DND-41 (cell line): ENCODE data around the gene NPM3.

Experiments
- ATAC-seq: fragments of 200-7000 bp; cut with Tn5 transposase; 3 replicates; pipeline ENCODE4 v1.9.1; 2021; ENCODE audit warnings: low read depth; ENCODE audit not compliant: insufficient read depth
- DNase-seq: peaks from one replicate; pipeline ENCODE4 v3.0.0-alpha.2; 2020
- H2AFZ ChIP-seq: 2 replicates; pipeline ENCODE4 v1.6.0; 2012; ENCODE audit warnings: low read depth, low read length
- H3K27ac ChIP-seq: 2 replicates; pipeline ENCODE4 v1.5.1; 2012; ENCODE audit warnings: low read length, inconsistent platforms
- H3K27me3 ChIP-seq: fragments of 200-600 bp; sonication (generic); 2 replicates; pipeline ENCODE4 v1.6.0; 2012; ENCODE audit warnings: low read length, mild to moderate bottlenecking, inconsistent platforms; ENCODE audit not compliant: insufficient read depth, poor library complexity
- H3K36me3 ChIP-seq: 2 replicates; pipeline ENCODE4 v1.5.1; 2012; ENCODE audit warnings: low read length, inconsistent platforms; ENCODE audit not compliant: insufficient read depth
- H3K4me1 ChIP-seq: 2 replicates; pipeline ENCODE4 v1.5.1; 2012; ENCODE audit warnings: mild to moderate bottlenecking, low read length; ENCODE audit not compliant: insufficient read depth
- H3K4me2 ChIP-seq: 2 replicates; pipeline ENCODE4 v1.6.0; 2012; ENCODE audit warnings: mild to moderate bottlenecking, moderate library complexity, low read length, inconsistent platforms; ENCODE audit not compliant: insufficient read depth
- H3K4me3 ChIP-seq, 2 experiments: fragments of 200-600 bp in 1 of 2; shearing (Covaris generic) in 1 of 2; 2 replicates each; pipeline ENCODE4 v1.5.1; 2012 to 2016; ENCODE audit warnings: inconsistent platforms in 2 of 2, low read length in 2 of 2, mild to moderate bottlenecking in 2 of 2, low read depth in 1 of 2, moderate library complexity in 1 of 2
- H3K79me2 ChIP-seq: 2 replicates; pipeline ENCODE4 v1.6.0; 2012; ENCODE audit warnings: low read length, inconsistent platforms; ENCODE audit not compliant: insufficient read depth
- H3K9ac ChIP-seq: 2 replicates; pipeline ENCODE4 v1.6.0; 2012; ENCODE audit warnings: low read depth, mild to moderate bottlenecking, inconsistent platforms, low read length, moderate library complexity
- H3K9me3 ChIP-seq: 2 replicates; pipeline ENCODE4 v1.5.1; 2012; ENCODE audit warnings: low read length, moderate library complexity, mild to moderate bottlenecking, inconsistent platforms; ENCODE audit not compliant: insufficient read depth, severe bottlenecking
- H4K20me1 ChIP-seq: 2 replicates; pipeline ENCODE4 v1.6.0; 2012; ENCODE audit warnings: low read length; ENCODE audit not compliant: insufficient read depth
- CTCF ChIP-seq: IDR thresholded peaks from 2 replicates; pipeline ENCODE4 v1.5.1; 2012; ENCODE audit warnings: borderline replicate concordance, low read length, moderate library complexity, mild to moderate bottlenecking; ENCODE audit not compliant: poor library complexity, severe bottlenecking; ENCODE audit errors: extremely low read depth
- EZH2 ChIP-seq: IDR thresholded peaks from 3 replicates; pipeline ENCODE4 v1.6.1; 2012; ENCODE audit warnings: borderline replicate concordance, low read depth, mild to moderate bottlenecking, moderate library complexity, low read length, inconsistent platforms; ENCODE audit not compliant: severe bottlenecking

Gene NPM3

GRCh38 chr10:101780818-101781654 is 2.2 kb downstream of the NPM3 start:
- DNase-seq: peak; percentile 77
- Histone ChIP-seq H3K4me2 (peak overlapping the region; percentile 99), H3K4me1 (peaks cover 39% of the 10 kb centered on the region), H3K4me3 (peak overlapping the region in 1 of 2 experiments; percentile 99; a peak in 1 of 4 replicates), H3K27ac (peak overlapping the region; percentile 45; the same call in 1 of the 2 replicates), H2AFZ (no peak overlapping the region), H3K27me3 (no peaks in the 10 kb centered on the region), H3K36me3 (peaks cover 34% of the 10 kb centered on the region), H3K9ac (no peak overlapping the region), H3K9me3 (no peaks in the 10 kb centered on the region), H4K20me1 (no peaks in the 10 kb centered on the region; the same call in none of the 2 replicates), H3K79me2 (peaks cover 17% of the 10 kb centered on the region)
- peak; percentile 75 for ATAC-seq
- TF ChIP-seq EZH2 (no peak), CTCF (peak; percentile 96)

GRCh38 chr10:101780187-101780817 is 2.9 kb downstream of the NPM3 start:
- Histone ChIP-seq H3K4me2 (no peak overlapping the region; the same call in 1 of the 2 replicates), H3K27me3 (no peaks in the 10 kb centered on the region), H4K20me1 (no peaks in the 10 kb centered on the region; the same call in 1 of the 2 replicates), H3K9me3 (no peaks in the 10 kb centered on the region), H3K79me2 (peaks cover 17% of the 10 kb centered on the region), H2AFZ (no peak overlapping the region), H3K9ac (no peak overlapping the region), H3K4me3 (no peak overlapping the region), H3K4me1 (peaks cover 39% of the 10 kb centered on the region), H3K36me3 (peaks cover 26% of the 10 kb centered on the region), H3K27ac (no peak overlapping the region)
- DNase-seq (no peak), ATAC-seq (no peak)
- TF ChIP-seq CTCF (no peak), EZH2 (no peak)

GRCh38 chr10:101779544-101780186 is 3.6 kb downstream of the NPM3 start:
- Histone ChIP-seq H3K79me2 (peaks cover 17% of the 10 kb centered on the region), H4K20me1 (no peaks in the 10 kb centered on the region; the same call in 1 of the 2 replicates), H3K4me1 (peaks cover 36% of the 10 kb centered on the region), H3K4me3 (no peak overlapping the region), H3K27me3 (no peaks in the 10 kb centered on the region), H3K27ac (no peak overlapping the region), H3K9ac (no peak overlapping the region), H3K4me2 (no peak overlapping the region), H3K9me3 (no peaks in the 10 kb centered on the region), H2AFZ (no peak overlapping the region), H3K36me3 (peaks cover 20% of the 10 kb centered on the region)
- ATAC-seq: no peak
- DNase-seq: no peak
- TF ChIP-seq EZH2 (no peak), CTCF (peak; percentile 20)
